Mesenchymal stem cell (in vitro differentiated cells and primary cell): ENCODE data around the gene IDS.

Experiments
- DNase-seq: peaks from one replicate; pipeline ENCODE4 v3.0.0-alpha.2; 2013
- H2AFZ ChIP-seq: one replicate; pipeline ENCODE4 v1.6.1; 2013; ENCODE audit warnings: low read depth, mild to moderate bottlenecking, control low read depth, inconsistent platforms, low read length, moderate library complexity
- H2AK5ac ChIP-seq: 2 replicates; pipeline ENCODE4 v1.6.1; 2013; ENCODE audit warnings: low read length, moderate library complexity, mild to moderate bottlenecking, inconsistent platforms; ENCODE audit not compliant: severe bottlenecking
- H2BK120ac ChIP-seq: one replicate; pipeline ENCODE4 v1.6.1; 2013; ENCODE audit warnings: low read depth, mild to moderate bottlenecking, inconsistent platforms, low read length, moderate library complexity
- H2BK12ac ChIP-seq, 2 experiments: one replicate each; pipeline ENCODE4 v1.6.1; 2013; ENCODE audit warnings: inconsistent platforms in 2 of 2, low read length in 2 of 2, mild to moderate bottlenecking in 2 of 2, moderate library complexity in 2 of 2, control low read depth in 1 of 2
- H2BK15ac ChIP-seq: one replicate; pipeline ENCODE4 v1.6.1; 2013; ENCODE audit warnings: mild to moderate bottlenecking, low read depth, inconsistent platforms; ENCODE audit not compliant: poor library complexity, severe bottlenecking
- H2BK5ac ChIP-seq: 2 replicates; pipeline ENCODE4 v1.6.1; 2013; ENCODE audit warnings: low read depth, mild to moderate bottlenecking, low read length, control low read depth, inconsistent platforms; ENCODE audit not compliant: poor library complexity, severe bottlenecking
- H3K14ac ChIP-seq, 2 experiments: one replicate each; pipeline ENCODE4 v1.6.1; 2013; ENCODE audit warnings: inconsistent platforms in 2 of 2, low read length in 2 of 2, control low read depth in 1 of 2, mild to moderate bottlenecking in 1 of 2, moderate library complexity in 1 of 2
- H3K18ac ChIP-seq, 2 experiments: one replicate each; pipeline ENCODE4 v1.6.1; 2013; ENCODE audit warnings: inconsistent platforms in 2 of 2, low read length in 2 of 2, control low read depth in 1 of 2, low read depth in 1 of 2, mild to moderate bottlenecking in 1 of 2
- H3K23ac ChIP-seq, 2 experiments: one replicate each; pipeline ENCODE4 v1.6.1; 2013; ENCODE audit warnings: inconsistent platforms in 2 of 2, low read length in 2 of 2, mild to moderate bottlenecking in 2 of 2, moderate library complexity in 2 of 2, control low read depth in 1 of 2
- H3K27ac ChIP-seq: 2 replicates; pipeline ENCODE4 v1.5.1; 2013; ENCODE audit warnings: mild to moderate bottlenecking, moderate library complexity, low read length, control low read depth, inconsistent platforms; ENCODE audit not compliant: poor library complexity, severe bottlenecking
- H3K27me3 ChIP-seq, 2 experiments: 2 replicates each; pipeline versions ENCODE4 v1.6.1 to v1.7.0; 2013; ENCODE audit warnings: low read length in 2 of 2, mild to moderate bottlenecking in 2 of 2, moderate library complexity in 2 of 2, control low read depth in 1 of 2, inconsistent platforms in 1 of 2; ENCODE audit not compliant: control insufficient read depth in 1 of 2, insufficient read depth in 1 of 2
- H3K36me3 ChIP-seq, 2 experiments: 2 replicates each; pipeline versions ENCODE4 v1.6.1 to v1.7.0; 2013; ENCODE audit warnings: low read length in 2 of 2, control low read depth in 1 of 2, inconsistent platforms in 1 of 2, low read depth in 1 of 2, mild to moderate bottlenecking in 1 of 2; ENCODE audit not compliant: insufficient read depth in 2 of 2, control insufficient read depth in 1 of 2
- H3K4ac ChIP-seq, 2 experiments: one replicate each; pipeline ENCODE4 v1.6.1; 2013; ENCODE audit warnings: inconsistent platforms in 2 of 2, low read length in 2 of 2, mild to moderate bottlenecking in 2 of 2, moderate library complexity in 2 of 2, control low read depth in 1 of 2, low read depth in 1 of 2
- H3K4me1 ChIP-seq: 2 replicates; pipeline ENCODE4 v1.6.1; 2013; ENCODE audit warnings: low read depth, low read length, control low read depth; ENCODE audit not compliant: control insufficient read depth, insufficient read depth
- H3K4me2 ChIP-seq: 2 replicates; pipeline ENCODE4 v1.6.1; 2013; ENCODE audit warnings: low read length, mild to moderate bottlenecking, inconsistent platforms; ENCODE audit not compliant: poor library complexity, severe bottlenecking
- H3K4me3 ChIP-seq, 2 experiments: 2 replicates each; pipeline versions ENCODE4 v1.5.1 to v1.7.0; 2013; ENCODE audit warnings: low read length in 2 of 2, mild to moderate bottlenecking in 2 of 2, control low read depth in 1 of 2, low read depth in 1 of 2; ENCODE audit not compliant: insufficient read depth in 1 of 2
- H3K79me1 ChIP-seq: replicated peaks from 2 replicates; pipeline ENCODE4 v1.6.1; 2013; ENCODE audit warnings: mild to moderate bottlenecking, control low read depth, low read length, inconsistent platforms; ENCODE audit not compliant: poor library complexity, severe bottlenecking
- H3K9ac ChIP-seq: 2 replicates; pipeline ENCODE4 v1.7.0; 2013; ENCODE audit warnings: mild to moderate bottlenecking, low read length, moderate library complexity
- H3K9me3 ChIP-seq: 2 replicates; pipeline ENCODE4 v1.7.0; 2013; ENCODE audit warnings: mild to moderate bottlenecking, low read length; ENCODE audit not compliant: control insufficient read depth
- H4K8ac ChIP-seq: one replicate; pipeline ENCODE4 v1.6.1; 2013; ENCODE audit warnings: inconsistent platforms, mild to moderate bottlenecking, low read length, moderate library complexity
- H4K91ac ChIP-seq: one replicate; pipeline ENCODE4 v1.6.1; 2013; ENCODE audit warnings: mild to moderate bottlenecking, low read length, inconsistent platforms
- WGBS: methylation state at CpG from one replicate; pipeline ENCODE4 v1.1.7; 2013; ENCODE audit warnings: mixed read lengths; 5-methylcytosine and 5-hydroxymethylcytosine counted together

IDS gene

DNA sequence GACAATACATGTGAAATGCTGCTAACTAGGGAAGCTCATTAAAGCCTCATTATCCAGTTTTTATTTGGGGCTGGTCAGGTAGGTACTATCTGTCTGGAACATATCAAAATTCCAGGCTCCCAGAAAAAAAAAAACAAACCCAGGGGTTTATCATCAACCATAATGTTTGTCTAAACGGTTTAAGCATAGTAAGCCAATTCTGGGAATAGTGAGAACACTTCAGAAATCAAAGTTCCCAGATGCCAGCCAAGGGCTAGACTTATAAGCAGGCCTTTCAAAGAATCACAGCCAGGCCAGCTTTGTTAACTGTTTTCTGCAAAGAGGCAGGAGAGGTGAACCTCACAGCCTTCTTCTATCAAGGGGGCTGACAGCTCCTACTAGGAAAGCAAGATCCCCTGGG, 8.1 kb downstream of the IDS start:
- H3K4me2 ChIP-seq: no peak overlapping the region
- H2AK5ac ChIP-seq: peak overlapping the region; percentile 18
- no peak overlapping the region for H2BK5ac ChIP-seq
- H2BK120ac ChIP-seq: no peak overlapping the region
- no peak overlapping the region for H2AFZ ChIP-seq
- WGBS: 92% methylated on average over 1 of the region's 1 CpG
- H2BK12ac ChIP-seq: no peak overlapping the region
- H3K4me3 ChIP-seq: no peak overlapping the region
- peak overlapping the region; percentile 52 for H3K9ac ChIP-seq
- H3K23ac ChIP-seq: no peak overlapping the region
- no peak for DNase-seq
- no peak overlapping the region for H3K14ac ChIP-seq
- H3K27ac ChIP-seq: peak overlapping the region; percentile 92
- H3K79me1 ChIP-seq: peaks cover 13% of the 10 kb centered on the region
- no peaks in the 10 kb centered on the region for H3K9me3 ChIP-seq
- no peak overlapping the region for H4K91ac ChIP-seq
- H3K27me3 ChIP-seq: peaks cover 0 to 5% of the 10 kb centered on the region in 2 experiments
- H4K8ac ChIP-seq: no peak overlapping the region
- peaks cover 52 to 95% of the 10 kb centered on the region in 2 experiments for H3K36me3 ChIP-seq
- no peak overlapping the region for H3K18ac ChIP-seq
- peaks cover 27% of the 10 kb centered on the region for H3K4me1 ChIP-seq
- no peak overlapping the region for H3K4ac ChIP-seq
- no peak overlapping the region for H2BK15ac ChIP-seq

DNA sequence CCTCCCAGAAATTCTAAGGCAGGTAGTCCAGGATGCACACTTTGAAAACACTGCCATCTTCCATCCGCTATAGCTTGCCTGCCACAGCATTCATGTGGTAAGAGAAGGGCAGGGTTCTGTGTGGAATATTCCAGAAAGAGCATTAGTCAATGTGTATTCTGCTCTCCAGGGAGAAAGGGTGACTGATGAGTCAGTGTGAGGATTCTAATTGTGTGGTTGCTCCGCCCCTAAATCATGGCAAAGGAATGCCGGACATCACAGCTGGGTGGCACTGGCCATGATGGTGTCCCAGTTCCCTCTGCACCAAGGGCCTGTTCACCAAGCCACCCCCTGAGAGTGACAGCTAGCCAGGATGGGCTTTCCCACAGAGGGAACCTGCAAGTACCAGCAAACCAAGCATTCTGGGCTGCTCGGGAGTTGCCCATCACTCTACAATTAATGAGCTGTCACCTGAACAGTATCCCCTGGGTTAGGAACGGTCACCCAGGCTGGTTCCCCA, 9.5 kb downstream of the IDS start:
- Histone ChIP-seq H2BK5ac (peak overlapping the region; percentile 73), H3K9ac (no peak overlapping the region), H2BK12ac (no peak overlapping the region), H3K27me3 (no peaks in the 10 kb centered on the region), H2BK120ac (no peak overlapping the region), H3K4me2 (no peak overlapping the region), H3K18ac (no peak overlapping the region), H3K14ac (no peak overlapping the region), H3K79me1 (peaks cover 12% of the 10 kb centered on the region), H3K4me3 (no peak overlapping the region), H4K8ac (no peak overlapping the region), H4K91ac (no peak overlapping the region), H3K9me3 (no peaks in the 10 kb centered on the region), H2AFZ (no peak overlapping the region), H3K27ac (peak overlapping the region; percentile 92), H3K36me3 (peaks cover 49 to 94% of the 10 kb centered on the region in 2 experiments), H2AK5ac (peak overlapping the region; percentile 69), H3K4me1 (peaks cover 27% of the 10 kb centered on the region), H3K23ac (no peak overlapping the region), H3K4ac (no peak overlapping the region), H2BK15ac (no peak overlapping the region)
- WGBS: 63% methylated on average over 4 of the region's 5 CpGs
- DNase-seq: peak; percentile 89

DNA sequence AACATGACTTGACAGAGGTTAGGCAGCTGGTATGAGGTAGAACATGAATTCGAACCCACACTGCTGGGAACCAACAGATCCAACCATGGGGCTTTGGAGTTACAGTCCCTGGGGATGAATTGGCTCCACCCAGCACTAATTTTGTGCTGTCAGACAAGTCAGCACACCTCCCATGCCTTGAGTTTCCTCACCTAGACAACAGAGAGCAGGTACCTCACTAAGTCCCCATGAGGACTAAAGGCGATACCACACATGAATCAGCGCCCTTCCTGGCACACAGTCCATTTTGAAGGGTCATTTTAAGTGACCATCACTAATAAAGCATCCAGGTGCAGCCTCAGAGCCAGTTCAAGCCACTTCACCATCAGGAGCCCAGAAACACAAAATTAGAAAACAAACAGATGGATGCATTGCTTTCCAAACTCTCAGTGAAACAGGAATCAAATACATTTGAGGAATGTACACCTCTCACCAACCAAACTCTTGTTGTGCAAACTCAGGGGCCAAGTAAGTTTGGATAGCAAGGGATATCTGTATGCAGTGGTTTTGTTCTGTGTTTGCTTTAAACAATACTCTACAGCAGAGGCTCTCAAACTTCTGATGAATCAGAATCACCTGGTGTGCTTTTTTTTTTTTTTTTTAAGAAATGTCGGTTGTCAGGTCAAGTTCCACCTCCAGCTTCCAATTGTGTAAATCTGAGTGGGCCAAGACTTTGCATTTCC, 10.1 kb downstream of the IDS start:
- WGBS: 93% methylated on average over 3 of the region's 4 CpGs

DNA sequence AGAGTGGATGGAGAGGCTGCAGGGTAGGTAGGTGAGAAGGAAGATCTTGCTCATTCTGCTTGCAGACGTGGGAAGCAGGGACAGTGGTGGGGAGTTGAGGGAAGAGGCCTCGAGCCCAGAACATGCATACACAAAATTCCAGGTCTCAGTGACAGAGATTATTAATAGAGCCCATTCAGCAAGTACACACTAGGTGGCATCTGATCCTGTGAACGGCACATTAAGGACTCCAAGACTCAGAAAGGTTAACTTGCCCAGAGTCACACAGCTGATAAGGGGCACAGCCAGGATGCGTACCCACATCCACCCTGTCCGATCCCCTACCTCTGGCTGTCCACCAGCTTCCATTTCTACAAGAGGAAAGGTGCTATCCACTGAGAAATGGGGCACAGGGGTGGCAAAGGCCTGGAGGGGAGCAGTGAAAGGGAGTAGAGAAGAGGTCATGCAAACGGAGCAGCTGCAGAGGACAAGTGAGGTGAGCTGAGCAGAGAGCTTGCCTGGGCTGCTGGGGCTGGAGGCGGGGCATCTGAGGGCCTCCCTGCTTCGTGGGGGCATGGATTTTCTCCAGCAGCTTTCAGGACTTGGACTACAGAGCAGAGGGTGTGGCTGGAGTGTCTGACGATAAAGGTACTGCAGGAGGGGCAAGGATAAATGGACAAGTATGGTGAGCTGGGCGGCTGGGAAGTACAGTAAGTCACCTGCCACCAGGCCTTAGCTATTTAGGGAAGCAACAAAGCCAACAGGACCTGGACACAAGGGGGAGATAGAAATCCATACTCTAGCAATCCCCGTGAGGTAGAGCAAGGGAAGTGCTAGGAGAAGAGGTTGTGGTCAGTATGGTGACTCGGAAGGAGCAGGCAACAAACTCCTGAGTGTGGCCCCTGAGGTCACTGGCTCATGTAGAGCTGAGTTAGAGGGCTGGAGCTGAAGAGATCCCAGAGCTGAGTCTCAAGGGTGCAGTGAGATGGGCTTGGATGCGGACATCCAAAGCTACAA, 11.2 kb downstream of the IDS start:
- H2AK5ac ChIP-seq: no peak overlapping the region
- H3K4me3 ChIP-seq: no peak overlapping the region
- H3K18ac ChIP-seq: peak overlapping the region in 1 of 2 experiments; percentile 5
- WGBS: 88% methylated on average over 9 of the region's 13 CpGs
- no peak overlapping the region for H3K4ac ChIP-seq
- no peak overlapping the region for H2BK12ac ChIP-seq
- H4K8ac ChIP-seq: no peak overlapping the region
- H3K79me1 ChIP-seq: peaks cover 14% of the 10 kb centered on the region
- H3K23ac ChIP-seq: no peak overlapping the region
- H3K4me1 ChIP-seq: peaks cover 27% of the 10 kb centered on the region
- H2BK5ac ChIP-seq: no peak overlapping the region
- H2AFZ ChIP-seq: no peak overlapping the region
- H4K91ac ChIP-seq: no peak overlapping the region
- H2BK15ac ChIP-seq: no peak overlapping the region
- H3K36me3 ChIP-seq: peaks cover 47 to 96% of the 10 kb centered on the region in 2 experiments
- no peaks in the 10 kb centered on the region for H3K27me3 ChIP-seq
- peak; percentile 30 for DNase-seq
- H3K9me3 ChIP-seq: no peaks in the 10 kb centered on the region
- H2BK120ac ChIP-seq: no peak overlapping the region
- no peak overlapping the region for H3K9ac ChIP-seq
- peak overlapping the region; percentile 92 for H3K27ac ChIP-seq
- H3K14ac ChIP-seq: no peak overlapping the region
- H3K4me2 ChIP-seq: no peak overlapping the region

More for the DNA sequence above, 10.1 kb downstream of the IDS start:
- H2BK120ac ChIP-seq: no peak overlapping the region
- H3K79me1 ChIP-seq: peaks cover 12% of the 10 kb centered on the region
- peak overlapping the region; percentile 81 for H2AK5ac ChIP-seq
- peaks cover 50 to 94% of the 10 kb centered on the region in 2 experiments for H3K36me3 ChIP-seq
- H3K4me1 ChIP-seq: peaks cover 27% of the 10 kb centered on the region
- H3K27me3 ChIP-seq: no peaks in the 10 kb centered on the region
- H4K8ac ChIP-seq: no peak overlapping the region
- H2BK15ac ChIP-seq: no peak overlapping the region
- H3K9me3 ChIP-seq: no peaks in the 10 kb centered on the region
- no peak overlapping the region for H3K9ac ChIP-seq
- no peak overlapping the region for H3K23ac ChIP-seq
- no peak overlapping the region for H3K18ac ChIP-seq
- no peak overlapping the region for H4K91ac ChIP-seq
- H2BK12ac ChIP-seq: no peak overlapping the region
- peak overlapping the region; percentile 82 for H2BK5ac ChIP-seq
- H3K27ac ChIP-seq: peak overlapping the region; percentile 92
- H2AFZ ChIP-seq: no peak overlapping the region
- no peak overlapping the region for H3K4ac ChIP-seq
- H3K14ac ChIP-seq: no peak overlapping the region
- DNase-seq: no peak
- no peak overlapping the region for H3K4me2 ChIP-seq
- no peak overlapping the region for H3K4me3 ChIP-seq
